ENCODE data around the gene SNRNP27. TPM values are rescaled to one million over a fixed set of nuclear protein-coding genes. Genes with fewer than 3 reads are reported as not detected.

Gene SNRNP27
- total and polyA plus RNA-seq, 11 donors: 37.5 to 97.8 (median 55.0) TPM

DNA sequence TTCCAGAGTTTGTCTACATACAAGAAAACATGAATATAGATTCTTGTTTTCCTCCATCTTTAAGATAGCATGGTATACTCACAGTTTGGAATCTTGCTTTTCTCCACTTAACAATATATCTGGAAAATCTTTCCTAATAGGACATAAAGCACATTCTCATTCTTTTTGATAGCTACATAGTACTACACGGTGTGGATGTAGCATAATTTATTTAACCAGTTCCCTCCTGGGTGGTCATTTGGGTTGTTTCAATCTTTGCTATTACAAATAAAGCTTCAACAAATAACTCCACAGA lies 40.8 kb downstream of the SNRNP27 start:
- TF ChIP-seq, protein P1, sequence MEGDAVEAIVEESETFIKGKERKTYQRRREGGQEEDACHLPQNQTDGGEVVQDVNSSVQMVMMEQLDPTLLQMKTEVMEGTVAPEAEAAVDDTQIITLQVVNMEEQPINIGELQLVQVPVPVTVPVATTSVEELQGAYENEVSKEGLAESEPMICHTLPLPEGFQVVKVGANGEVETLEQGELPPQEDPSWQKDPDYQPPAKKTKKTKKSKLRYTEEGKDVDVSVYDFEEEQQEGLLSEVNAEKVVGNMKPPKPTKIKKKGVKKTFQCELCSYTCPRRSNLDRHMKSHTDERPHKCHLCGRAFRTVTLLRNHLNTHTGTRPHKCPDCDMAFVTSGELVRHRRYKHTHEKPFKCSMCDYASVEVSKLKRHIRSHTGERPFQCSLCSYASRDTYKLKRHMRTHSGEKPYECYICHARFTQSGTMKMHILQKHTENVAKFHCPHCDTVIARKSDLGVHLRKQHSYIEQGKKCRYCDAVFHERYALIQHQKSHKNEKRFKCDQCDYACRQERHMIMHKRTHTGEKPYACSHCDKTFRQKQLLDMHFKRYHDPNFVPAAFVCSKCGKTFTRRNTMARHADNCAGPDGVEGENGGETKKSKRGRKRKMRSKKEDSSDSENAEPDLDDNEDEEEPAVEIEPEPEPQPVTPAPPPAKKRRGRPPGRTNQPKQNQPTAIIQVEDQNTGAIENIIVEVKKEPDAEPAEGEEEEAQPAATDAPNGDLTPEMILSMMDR (IDR thresholded peaks at IDR 0.05): no peak
- no peak for TF ChIP-seq POLR2A (IDR thresholded peaks at IDR 0.05)
- intact Hi-C loops (cut with DNase I): no loop called here
- peaks cover 0 to 50% (median 11%) of the 10 kb centered on the region in 12 donors for H3K4me1 ChIP-seq
- peaks cover 0 to 53% (median 48%) of the 10 kb centered on the region in 9 donors for H3K36me3 ChIP-seq
- H3K27me3 ChIP-seq: no peaks in the 10 kb centered on the region
- H3K4me3 ChIP-seq: no peak overlapping the region
- DNase-seq (no peak), ATAC-seq (no peak)
- H3K9me3 ChIP-seq: no peaks in the 10 kb centered on the region
- H3K27ac ChIP-seq: peak overlapping the region in 1 of 12 donors; percentile 79
- 47 to 64% (median 51%) methylated on average over 1 of the region's 1 CpG for WGBS, 4 donors

DNA sequence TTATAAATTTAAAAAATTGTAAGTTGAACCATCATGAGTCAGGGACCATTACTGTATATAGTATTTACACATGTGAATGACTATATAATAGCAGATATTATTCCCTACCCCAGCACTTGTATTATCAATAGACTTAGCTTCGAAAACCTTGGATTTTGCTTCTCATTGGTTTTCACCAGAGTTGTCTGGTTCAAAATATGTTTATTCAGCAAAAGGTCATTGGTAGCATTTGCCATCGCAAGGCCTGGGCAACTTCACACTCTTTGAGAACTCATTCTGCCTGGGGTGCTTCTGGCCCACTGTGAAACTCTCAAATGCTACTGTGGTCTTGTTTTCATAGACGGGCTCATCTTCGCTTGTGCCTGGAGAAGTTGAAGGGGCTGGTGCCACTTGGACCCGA lies 41.3 kb downstream of the SNRNP27 start:
- H3K4me3 ChIP-seq: no peak overlapping the region
- no peak for ATAC-seq
- no peaks in the 10 kb centered on the region for H3K27me3 ChIP-seq
- TF ChIP-seq, protein P1 (IDR thresholded peaks at IDR 0.05): no peak
- no peak for TF ChIP-seq POLR2A (IDR thresholded peaks at IDR 0.05)
- H3K36me3 ChIP-seq: peaks cover 0 to 58% (median 51%) of the 10 kb centered on the region in 9 donors
- peak overlapping the region in 1 of 12 donors; percentile 79 for H3K27ac ChIP-seq
- 97 to 99% (median 98%) methylated on average over 5 of the region's 5 CpGs for WGBS, 4 donors
- intact Hi-C loops (cut with DNase I): no loop called here
- no peak for DNase-seq
- peaks cover 0 to 50% (median 11%) of the 10 kb centered on the region in 12 donors for H3K4me1 ChIP-seq
- no peaks in the 10 kb centered on the region for H3K9me3 ChIP-seq

DNA sequence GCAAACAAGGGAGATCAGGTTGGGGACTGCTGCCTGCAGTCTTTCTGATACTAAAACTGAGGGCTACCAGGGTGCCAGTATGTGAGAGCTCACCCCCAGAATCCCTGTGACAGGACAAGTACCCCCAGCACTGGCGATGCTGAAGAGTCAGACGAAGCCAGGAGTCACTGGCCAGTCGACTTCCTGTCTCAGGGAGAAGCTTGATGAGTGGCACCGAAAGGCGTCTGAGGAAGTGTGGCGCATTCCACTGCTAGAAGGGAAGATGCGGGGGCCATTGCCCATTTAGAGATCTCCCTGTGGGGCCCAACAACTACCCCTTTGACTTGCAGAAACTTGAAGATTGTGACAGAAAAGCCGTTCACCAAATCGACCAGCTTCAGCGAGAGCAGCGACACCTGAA lies 43.1 kb downstream of the SNRNP27 start:
- WGBS, 4 donors: 77 to 84% (median 79%) methylated on average over 11 of the region's 11 CpGs
- H3K9me3 ChIP-seq: no peaks in the 10 kb centered on the region
- no peak overlapping the region for H3K4me3 ChIP-seq
- no peak for TF ChIP-seq POLR2A (IDR thresholded peaks at IDR 0.05)
- TF ChIP-seq, protein P1 (IDR thresholded peaks at IDR 0.05): no peak
- no peaks in the 10 kb centered on the region for H3K27me3 ChIP-seq
- H3K27ac ChIP-seq: no peak overlapping the region
- peaks cover 0 to 72% (median 66%) of the 10 kb centered on the region in 9 donors for H3K36me3 ChIP-seq
- no peak for DNase-seq
- intact Hi-C loops (cut with DNase I): no loop called here
- ATAC-seq: no peak
- peaks cover 0 to 37% (median 11%) of the 10 kb centered on the region in 12 donors for H3K4me1 ChIP-seq

DNA sequence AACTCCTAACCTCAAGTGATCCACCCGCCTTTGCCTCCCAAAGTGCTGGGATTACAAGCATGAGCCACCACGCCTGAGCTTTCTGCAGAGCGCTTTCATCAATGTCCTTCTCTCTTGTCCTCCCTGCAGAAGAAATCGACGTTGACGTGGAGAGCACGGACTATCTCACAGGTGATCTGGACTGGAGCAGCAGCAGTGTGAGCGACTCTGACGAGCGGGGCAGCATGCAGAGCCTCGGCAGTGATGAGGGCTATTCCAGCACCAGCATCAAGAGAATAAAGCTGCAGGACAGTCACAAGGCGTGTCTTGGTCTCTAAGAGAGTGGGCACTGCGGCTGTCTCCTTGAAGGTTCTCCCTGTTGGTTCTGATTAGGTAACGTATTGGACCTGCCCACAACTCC lies 44.2 kb downstream of the SNRNP27 start:
- 94 to 96% (median 95%) methylated on average over 14 of the region's 14 CpGs for WGBS, 4 donors
- Histone ChIP-seq H3K4me1 (peaks cover 0 to 28% (median 11%) of the 10 kb centered on the region in 12 donors), H3K36me3 (peaks cover 0 to 83% (median 77%) of the 10 kb centered on the region in 9 donors), H3K27ac (no peak overlapping the region), H3K27me3 (no peaks in the 10 kb centered on the region), H3K9me3 (no peaks in the 10 kb centered on the region), H3K4me3 (no peak overlapping the region)
- ATAC-seq: no peak
- no peak for DNase-seq
- TF ChIP-seq, protein P1 (IDR thresholded peaks at IDR 0.05): no peak
- no peak for TF ChIP-seq POLR2A (IDR thresholded peaks at IDR 0.05)
- intact Hi-C loops (cut with DNase I): no loop called here
